Vagina (tissue), 2 donors: ENCODE results near the gene PPCS. TPM values are rescaled to one million over a fixed set of nuclear protein-coding genes. Genes with fewer than 3 reads are reported as not detected.

Experiments
- DNase-seq, 2 donors: peaks; one replicate each; pipeline ENCODE4 v3.0.0-alpha.2; 2017; ENCODE audit errors: extremely low spot score in 2 of 2
- H3K27ac ChIP-seq: fragments of 200-600 bp; sonication (generic); one replicate; pipeline ENCODE4 v1.5.1; 2019
- H3K27me3 ChIP-seq: fragments of 200-600 bp; sonication (generic); one replicate; pipeline ENCODE4 v1.5.1; 2019
- H3K36me3 ChIP-seq, 2 donors: fragments of 200-600 bp; sonication (generic); one replicate each; pipeline ENCODE4 v1.5.1; 2017 to 2019
- H3K4me1 ChIP-seq: fragments of 200-600 bp; sonication (generic); one replicate; pipeline ENCODE4 v1.5.1; 2019
- H3K4me3 ChIP-seq, 2 donors: fragments of 200-600 bp; sonication (generic); 1 replicate in 1 of 2; 2 replicates in 1 of 2; pipeline ENCODE4 v1.5.1; 2016 to 2019
- H3K9me3 ChIP-seq: fragments of 200-600 bp; sonication (generic); one replicate; pipeline ENCODE4 v1.5.1; 2019
- POLR2A ChIP-seq, 2 donors: fragments of 450-650 bp; IDR thresholded peaks; one replicate each; pipeline ENCODE4 v1.6.1; 2017; ENCODE audit warnings: antibody characterized with exemption in 2 of 2, mild to moderate bottlenecking in 2 of 2, moderate library complexity in 2 of 2
- POLR2AphosphoS5 ChIP-seq, 2 donors: sonication (generic); formaldehyde crosslinking; IDR thresholded peaks; one replicate each; pipeline ENCODE4 v1.9.0; 2017; ENCODE audit warnings: antibody characterized with exemption in 2 of 2, mild to moderate bottlenecking in 2 of 2, low read depth in 1 of 2; ENCODE audit not compliant: insufficient read depth in 1 of 2
- intact Hi-C: fragments of 100-400 bp; cut with DNase I; formaldehyde crosslinking; loops from one replicate; pipeline ENCODE4 v1.15.1; 2023
- total RNA-seq: library from RNA; depleted of rRNA; stranded (reverse); fragments of >200 nt; gene quantifications from one replicate; pipeline ENCODE4 v1.2.3, GENCODE V29; 2016
- TF ChIP-seq, protein P1 (sequence below), 3 experiments: fragments of 450-650 bp in 2 of 3; fragments of 200-600 bp in 1 of 3; sonication (generic) in 1 of 3; IDR thresholded peaks; one replicate each; pipeline ENCODE4 v1.5.1; 2017 to 2019; ENCODE audit warnings: antibody characterized with exemption in 3 of 3, mild to moderate bottlenecking in 2 of 3, moderate library complexity in 2 of 3

PPCS gene
- total RNA-seq, 1 donor from 2014 or later = 48.9 TPM

DNA sequence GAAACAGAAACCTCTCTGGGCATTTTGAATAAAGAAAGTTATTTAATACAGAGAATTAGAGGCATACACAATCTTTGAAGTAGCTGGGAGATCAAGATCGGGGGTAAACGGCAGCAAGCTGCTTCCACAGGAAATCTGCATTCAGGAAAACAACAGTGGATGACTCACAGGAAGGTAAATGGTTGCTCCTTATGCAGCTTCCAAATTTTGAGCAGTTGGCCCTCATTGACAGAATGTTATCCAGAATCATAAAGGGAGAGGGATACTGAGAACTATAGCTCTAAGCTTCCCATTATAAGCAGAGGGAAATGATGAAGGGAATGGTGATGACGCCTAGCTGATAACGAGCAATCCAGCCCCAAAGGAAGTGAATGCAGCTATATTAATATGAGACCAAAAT lies 29.1 kb upstream of the PPCS start:
- no peaks in the 10 kb centered on the region for H3K36me3 ChIP-seq
- H3K27me3 ChIP-seq = no peaks in the 10 kb centered on the region
- TF ChIP-seq POLR2A (IDR thresholded peaks at IDR 0.05) = no peak
- TF ChIP-seq, protein P1, sequence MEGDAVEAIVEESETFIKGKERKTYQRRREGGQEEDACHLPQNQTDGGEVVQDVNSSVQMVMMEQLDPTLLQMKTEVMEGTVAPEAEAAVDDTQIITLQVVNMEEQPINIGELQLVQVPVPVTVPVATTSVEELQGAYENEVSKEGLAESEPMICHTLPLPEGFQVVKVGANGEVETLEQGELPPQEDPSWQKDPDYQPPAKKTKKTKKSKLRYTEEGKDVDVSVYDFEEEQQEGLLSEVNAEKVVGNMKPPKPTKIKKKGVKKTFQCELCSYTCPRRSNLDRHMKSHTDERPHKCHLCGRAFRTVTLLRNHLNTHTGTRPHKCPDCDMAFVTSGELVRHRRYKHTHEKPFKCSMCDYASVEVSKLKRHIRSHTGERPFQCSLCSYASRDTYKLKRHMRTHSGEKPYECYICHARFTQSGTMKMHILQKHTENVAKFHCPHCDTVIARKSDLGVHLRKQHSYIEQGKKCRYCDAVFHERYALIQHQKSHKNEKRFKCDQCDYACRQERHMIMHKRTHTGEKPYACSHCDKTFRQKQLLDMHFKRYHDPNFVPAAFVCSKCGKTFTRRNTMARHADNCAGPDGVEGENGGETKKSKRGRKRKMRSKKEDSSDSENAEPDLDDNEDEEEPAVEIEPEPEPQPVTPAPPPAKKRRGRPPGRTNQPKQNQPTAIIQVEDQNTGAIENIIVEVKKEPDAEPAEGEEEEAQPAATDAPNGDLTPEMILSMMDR (IDR thresholded peaks at IDR 0.05) = no peak
- no peak for TF ChIP-seq POLR2AphosphoS5 (IDR thresholded peaks at IDR 0.05; ENCODE audit: insufficient read depth in 1 of 2, low read depth in 1 of 2)
- H3K4me3 ChIP-seq = no peak overlapping the region
- H3K9me3 ChIP-seq = no peaks in the 10 kb centered on the region
- H3K4me1 ChIP-seq = no peaks in the 10 kb centered on the region
- intact Hi-C loops = no loop called here
- DNase-seq = no peak
- H3K27ac ChIP-seq = no peak overlapping the region

DNA sequence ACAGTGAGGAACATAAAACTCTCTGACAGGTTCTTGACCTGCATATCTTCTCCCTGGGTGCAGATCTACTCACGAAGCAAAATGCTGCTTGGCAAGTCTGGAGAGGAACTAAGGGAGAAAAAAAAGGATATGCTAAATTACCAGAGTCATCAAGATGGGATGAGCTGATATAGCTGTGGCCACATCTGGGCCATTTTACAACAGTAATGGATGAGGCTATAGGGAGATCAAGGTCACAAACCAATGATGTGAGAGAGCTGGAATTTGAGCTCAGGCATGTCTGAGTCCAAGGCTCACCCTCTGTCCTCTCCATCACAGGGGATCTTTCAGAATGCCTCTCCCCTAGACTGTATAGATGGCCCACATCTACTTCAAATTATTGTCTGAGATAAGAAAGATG lies 26.7 kb upstream of the PPCS start:
- TF ChIP-seq POLR2AphosphoS5 (IDR thresholded peaks at IDR 0.05; ENCODE audit: insufficient read depth in 1 of 2, low read depth in 1 of 2) (no peak), POLR2A (IDR thresholded peaks at IDR 0.05) (no peak)
- TF ChIP-seq, protein P1 (IDR thresholded peaks at IDR 0.05) = no peak

DNA sequence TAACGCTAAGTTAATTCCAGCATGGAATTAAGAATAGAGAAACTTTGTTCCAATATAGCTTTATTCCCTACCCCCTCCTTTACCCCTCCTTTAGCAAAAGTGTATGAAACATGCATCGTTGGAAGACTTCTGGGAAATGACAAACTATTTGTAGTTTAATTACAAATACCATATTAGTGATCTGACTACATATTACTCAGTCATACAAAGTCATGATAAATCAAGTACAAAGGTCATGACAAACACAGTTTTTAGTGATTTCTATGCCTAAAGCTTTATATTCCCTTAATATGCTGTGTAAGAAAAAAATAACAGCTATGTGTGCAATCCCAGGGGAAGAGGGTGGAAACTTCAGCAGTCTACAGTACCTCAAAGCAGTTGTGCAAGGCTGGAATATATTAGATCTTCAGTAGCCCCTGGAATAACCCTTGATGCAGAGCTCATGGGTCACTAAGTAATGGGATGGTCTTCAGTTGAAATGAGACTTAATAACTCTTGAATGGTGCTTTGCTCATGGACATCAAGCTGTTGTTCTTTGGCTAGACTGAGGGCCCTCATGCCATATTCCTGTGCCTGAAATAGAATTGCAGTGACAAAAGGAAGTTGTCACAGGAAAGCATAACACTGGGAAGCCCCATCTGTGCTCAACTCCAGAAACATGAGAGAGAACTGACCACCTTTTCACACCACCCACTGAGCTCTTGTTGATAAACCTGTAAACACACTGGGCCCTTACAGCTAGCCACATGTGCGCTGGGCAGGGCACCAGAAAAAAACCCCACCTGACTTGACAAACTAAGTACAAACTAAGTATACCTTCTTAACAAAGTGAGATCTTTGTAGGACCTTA lies 25.8 kb upstream of the PPCS start:
- no peaks in the 10 kb centered on the region for H3K9me3 ChIP-seq
- no peaks in the 10 kb centered on the region for H3K27me3 ChIP-seq
- intact Hi-C loops = no loop called here
- no peak overlapping the region for H3K4me3 ChIP-seq
- DNase-seq = no peak
- H3K4me1 ChIP-seq = no peaks in the 10 kb centered on the region
- TF ChIP-seq, protein P1 (IDR thresholded peaks at IDR 0.05) = no peak
- no peak for TF ChIP-seq POLR2AphosphoS5 (IDR thresholded peaks at IDR 0.05; ENCODE audit: insufficient read depth in 1 of 2, low read depth in 1 of 2)
- no peak overlapping the region for H3K27ac ChIP-seq
- no peaks in the 10 kb centered on the region for H3K36me3 ChIP-seq

More for the DNA sequence above, 26.7 kb upstream of the PPCS start:
- intact Hi-C loops = no loop called here
- no peaks in the 10 kb centered on the region for H3K27me3 ChIP-seq
- no peak overlapping the region for H3K27ac ChIP-seq
- H3K4me3 ChIP-seq = no peak overlapping the region
- no peaks in the 10 kb centered on the region for H3K36me3 ChIP-seq
- no peak for DNase-seq
- no peaks in the 10 kb centered on the region for H3K4me1 ChIP-seq
- no peaks in the 10 kb centered on the region for H3K9me3 ChIP-seq

DNA sequence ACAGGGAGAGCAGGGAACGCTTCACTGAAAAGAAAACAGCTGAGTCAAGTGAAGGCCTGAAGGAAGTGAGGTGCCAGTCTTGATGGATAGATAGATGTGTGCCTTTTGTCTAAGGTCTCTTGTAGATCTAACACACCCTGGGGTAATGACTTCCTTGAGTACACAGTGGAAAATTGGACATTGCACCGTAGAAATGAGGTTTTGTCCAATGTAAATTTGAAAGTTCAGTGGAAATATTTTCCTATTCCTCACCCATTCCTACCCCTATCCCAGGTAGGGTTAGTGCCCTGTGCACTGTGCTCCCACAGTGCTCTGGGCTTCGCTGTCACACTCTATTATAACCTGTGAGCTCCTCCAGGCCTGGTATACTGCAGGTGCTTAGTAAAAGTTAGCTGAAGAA lies 24.8 kb upstream of the PPCS start:
- no peak overlapping the region for H3K4me3 ChIP-seq
- TF ChIP-seq, protein P1 (IDR thresholded peaks at IDR 0.05) = no peak
- TF ChIP-seq POLR2A (IDR thresholded peaks at IDR 0.05) = no peak
- TF ChIP-seq POLR2AphosphoS5 (IDR thresholded peaks at IDR 0.05; ENCODE audit: insufficient read depth in 1 of 2, low read depth in 1 of 2) = no peak
- no peaks in the 10 kb centered on the region for H3K36me3 ChIP-seq
- H3K27ac ChIP-seq = no peak overlapping the region
- no peaks in the 10 kb centered on the region for H3K27me3 ChIP-seq
- H3K9me3 ChIP-seq = no peaks in the 10 kb centered on the region
- intact Hi-C loops = no loop called here
- H3K4me1 ChIP-seq = no peaks in the 10 kb centered on the region
- no peak for DNase-seq

DNA sequence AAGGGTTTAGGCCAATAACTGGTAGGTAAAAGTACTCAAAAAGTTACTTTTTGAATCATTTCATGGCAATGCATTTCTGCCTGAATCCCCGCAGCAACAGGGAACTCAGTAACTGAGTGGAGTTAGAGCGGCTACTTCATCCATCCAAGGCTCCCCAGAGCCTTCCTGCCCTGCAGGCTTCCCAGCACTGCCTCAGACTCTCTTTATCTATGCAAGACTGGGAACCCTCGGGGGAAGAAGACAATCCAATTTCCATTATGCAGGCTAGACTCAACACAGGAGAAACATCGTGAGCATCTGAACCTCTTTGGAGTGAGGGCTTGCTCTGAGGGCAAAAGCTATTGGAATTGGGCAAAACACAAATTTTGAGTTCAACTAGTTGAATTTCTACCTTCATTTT lies 23.6 kb upstream of the PPCS start:
- no peaks in the 10 kb centered on the region for H3K4me1 ChIP-seq
- H3K27ac ChIP-seq = no peak overlapping the region
- TF ChIP-seq, protein P1 (IDR thresholded peaks at IDR 0.05) = no peak
- TF ChIP-seq POLR2AphosphoS5 (IDR thresholded peaks at IDR 0.05; ENCODE audit: insufficient read depth in 1 of 2, low read depth in 1 of 2) = no peak
- no peak for TF ChIP-seq POLR2A (IDR thresholded peaks at IDR 0.05)
- no peak overlapping the region for H3K4me3 ChIP-seq
- no peaks in the 10 kb centered on the region for H3K27me3 ChIP-seq
- intact Hi-C loops = no loop called here
- DNase-seq = no peak
- H3K36me3 ChIP-seq = no peaks in the 10 kb centered on the region
- H3K9me3 ChIP-seq = no peaks in the 10 kb centered on the region
